GM23248 (cell line): ENCODE results near the gene TSSK2. TPM values are rescaled to one million over a fixed set of nuclear protein-coding genes. Genes with fewer than 3 reads are reported as not detected.

ENCODE experiments used
- DNase-seq: peaks from one replicate; pipeline ENCODE4 v3.0.0-alpha.2; 2015
- H2AFZ ChIP-seq: fragments of 200-600 bp; sonication (generic); 2 replicates; pipeline ENCODE4 v1.6.1; 2016; ENCODE audit warnings: antibody characterized with exemption
- H3F3A ChIP-seq: fragments of 200-600 bp; sonication (generic); 2 replicates; pipeline ENCODE4 v1.6.1; 2016; ENCODE audit warnings: mild to moderate bottlenecking, antibody characterized with exemption, mixed run types; ENCODE audit not compliant: insufficient read depth
- H3K27ac ChIP-seq: fragments of 200-600 bp; sonication (generic); 2 replicates; pipeline ENCODE4 v1.5.1; 2016; ENCODE audit warnings: mild to moderate bottlenecking
- H3K27me3 ChIP-seq: fragments of 200-600 bp; sonication (generic); replicated peaks from 2 replicates; pipeline ENCODE4 v1.6.1; 2016; ENCODE audit warnings: mild to moderate bottlenecking; ENCODE audit not compliant: insufficient read depth
- H3K36me3 ChIP-seq: fragments of 200-600 bp; sonication (generic); 2 replicates; pipeline ENCODE4 v1.6.1; 2016; ENCODE audit warnings: low read depth, mild to moderate bottlenecking
- H3K4me1 ChIP-seq: fragments of 200-600 bp; sonication (generic); 2 replicates; pipeline ENCODE4 v1.6.1; 2016; ENCODE audit warnings: mild to moderate bottlenecking; ENCODE audit not compliant: insufficient read depth
- H3K4me2 ChIP-seq: fragments of 200-600 bp; sonication (generic); one replicate; pipeline ENCODE4 v1.6.1; 2016; ENCODE audit warnings: mild to moderate bottlenecking; ENCODE audit not compliant: unreplicated experiment
- H3K4me3 ChIP-seq: fragments of 200-600 bp; sonication (generic); 2 replicates; pipeline ENCODE4 v1.5.1; 2016; ENCODE audit warnings: mild to moderate bottlenecking
- H3K79me2 ChIP-seq: fragments of 200-600 bp; sonication (generic); 2 replicates; pipeline ENCODE4 v1.6.1; 2016; ENCODE audit warnings: mild to moderate bottlenecking; ENCODE audit not compliant: insufficient read depth
- H3K9ac ChIP-seq: fragments of 200-600 bp; sonication (generic); 2 replicates; pipeline ENCODE4 v1.6.1; 2016; ENCODE audit warnings: mild to moderate bottlenecking
- H3K9me2 ChIP-seq: fragments of 200-600 bp; sonication (generic); 2 replicates; pipeline ENCODE4 v1.6.1; 2016; ENCODE audit warnings: mixed run types, mild to moderate bottlenecking, moderate library complexity; ENCODE audit not compliant: insufficient read depth
- H3K9me3 ChIP-seq: fragments of 200-600 bp; sonication (generic); one replicate; pipeline ENCODE4 v1.6.1; 2017; ENCODE audit warnings: low read depth
- H4K20me1 ChIP-seq: fragments of 200-600 bp; sonication (generic); 2 replicates; pipeline ENCODE4 v1.6.0; 2016; ENCODE audit not compliant: insufficient read depth
- EZH2 ChIP-seq: fragments of 200-600 bp; sonication (generic); IDR thresholded peaks from 2 replicates; pipeline ENCODE4 v1.6.1; 2018; ENCODE audit warnings: antibody characterized with exemption, mild to moderate bottlenecking; ENCODE audit not compliant: insufficient read depth, poor library complexity, severe bottlenecking
- EZH2phosphoT487 ChIP-seq: fragments of 200-600 bp; sonication (generic); IDR thresholded peaks from 2 replicates; pipeline ENCODE4 v1.6.1; 2018; ENCODE audit warnings: antibody characterized with exemption, moderate library complexity, mild to moderate bottlenecking, low read depth; ENCODE audit not compliant: insufficient read depth
- WGBS, 2 experiments: methylation state at CpG; one replicate each; pipeline ENCODE4 v1.1.6; 2015 to 2017; ENCODE audit warnings: low lambda C conversion rate in 2 of 2, low coverage in 1 of 2; ENCODE audit errors: missing lambda C conversion rate in 2 of 2; 5-methylcytosine and 5-hydroxymethylcytosine counted together
- in situ Hi-C: fragments of 300-500 bp; cut with MboI; formaldehyde crosslinking; loops from 2 replicates; pipeline ENCODE4 v1.15.0; 2020
- polyA plus RNA-seq: library from polyadenylated mRNA; unstranded; fragments of >200 nt; fragmentation: Nextera tagmentation; extraction: Ambion mirVana; gene quantifications from 2 replicates; pipeline ENCODE4 v1.2.1, GENCODE V29; 2016
- total RNA-seq: library from RNA; depleted of rRNA; stranded (reverse); fragments of >200 nt; shearing (Covaris generic); gene quantifications from 2 replicates; pipeline ENCODE4 v1.2.3, GENCODE V29; 2014

TSSK2 gene
- total and polyA plus RNA-seq, 2 experiments from 2014 or later: not detected

- Histone ChIP-seq H3K27ac (no peak overlapping the region), H3K79me2 (no peaks in the 10 kb centered on the region), H3K9me2 (no peaks in the 10 kb centered on the region), H3K9ac (no peak overlapping the region), H3K4me1 (no peaks in the 10 kb centered on the region), H3F3A (no peaks in the 10 kb centered on the region), H3K4me3 (no peak overlapping the region), H3K4me2 (no peak overlapping the region), H3K9me3 (no peaks in the 10 kb centered on the region), H3K36me3 (no peaks in the 10 kb centered on the region; the same call in 1 of the 2 replicates), H2AFZ (no peak overlapping the region), H4K20me1 (no peaks in the 10 kb centered on the region), H3K27me3 (no peaks in the 10 kb centered on the region)
- in situ Hi-C loops: no loop called here
- WGBS, 2 experiments: 91 to 94% methylated on average over 13 of the region's 13 CpGs
- TF ChIP-seq EZH2 (no peak), EZH2phosphoT487 (no peak)
- no peak for DNase-seq
Measured at GRCh38 chr22:19133561-19133960, 2.5 kb downstream of the TSSK2 start.

GRCh38 chr22:19134176-19134831 lies 3.2 kb downstream of the TSSK2 start:
- Histone ChIP-seq H3K9me2 (no peaks in the 10 kb centered on the region), H2AFZ (no peak overlapping the region), H3K27me3 (no peaks in the 10 kb centered on the region), H3K79me2 (no peaks in the 10 kb centered on the region), H3F3A (no peaks in the 10 kb centered on the region), H3K4me1 (no peaks in the 10 kb centered on the region), H3K9me3 (no peaks in the 10 kb centered on the region), H3K9ac (no peak overlapping the region), H3K4me2 (no peak overlapping the region), H3K36me3 (no peaks in the 10 kb centered on the region; the same call in 1 of the 2 replicates), H3K4me3 (no peak overlapping the region), H4K20me1 (no peaks in the 10 kb centered on the region), H3K27ac (no peak overlapping the region)
- in situ Hi-C loops: no loop called here
- TF ChIP-seq EZH2phosphoT487: no peak
- no peak for TF ChIP-seq EZH2
- 92 to 95% methylated on average over 20 to 21 of the region's 21 CpGs for whole genome bisulfite sequencing, 2 experiments
- DNase-seq: no peak

GRCh38 chr22:19134874-19135273 lies 3.8 kb downstream of the TSSK2 start:
- H3K27ac ChIP-seq: no peak overlapping the region
- DNase-seq: no peak
- H3K4me2 ChIP-seq: no peak overlapping the region
- H2AFZ ChIP-seq: no peak overlapping the region
- H3K36me3 ChIP-seq: no peaks in the 10 kb centered on the region; the same call in 1 of the 2 replicates
- in situ Hi-C loops: no loop called here
- no peak overlapping the region for H3K9ac ChIP-seq
- no peaks in the 10 kb centered on the region for H3K79me2 ChIP-seq
- no peaks in the 10 kb centered on the region for H4K20me1 ChIP-seq
- no peaks in the 10 kb centered on the region for H3K4me1 ChIP-seq
- WGBS, 2 experiments: 89 to 91% methylated on average over 12 to 18 of the region's 18 CpGs
- H3K4me3 ChIP-seq: no peak overlapping the region
- H3K9me2 ChIP-seq: no peaks in the 10 kb centered on the region
- TF ChIP-seq EZH2phosphoT487 (no peak), EZH2 (no peak)
- H3F3A ChIP-seq: no peaks in the 10 kb centered on the region
- H3K27me3 ChIP-seq: no peaks in the 10 kb centered on the region
- no peaks in the 10 kb centered on the region for H3K9me3 ChIP-seq

- in situ Hi-C loops: no loop called here
- no peak for TF ChIP-seq EZH2phosphoT487
- no peak for TF ChIP-seq EZH2
Measured at GRCh38 chr22:19136915-19137314, 5.8 kb downstream of the TSSK2 start.

More at GRCh38 chr22:19136915-19137314, 5.8 kb downstream of the TSSK2 start:
- no peak overlapping the region for H2AFZ ChIP-seq
- no peak overlapping the region for H3K27ac ChIP-seq
- H4K20me1 ChIP-seq: no peaks in the 10 kb centered on the region
- H3K4me1 ChIP-seq: no peaks in the 10 kb centered on the region
- no peaks in the 10 kb centered on the region for H3K9me2 ChIP-seq
- no peak overlapping the region for H3K4me2 ChIP-seq
- no peaks in the 10 kb centered on the region for H3F3A ChIP-seq
- no peak overlapping the region for H3K9ac ChIP-seq
- no peaks in the 10 kb centered on the region for H3K9me3 ChIP-seq
- no peaks in the 10 kb centered on the region for H3K27me3 ChIP-seq
- no peaks in the 10 kb centered on the region; the same call in 1 of the 2 replicates for H3K36me3 ChIP-seq
- no peak overlapping the region for H3K4me3 ChIP-seq
- peaks cover 2% of the 10 kb centered on the region for H3K79me2 ChIP-seq
- DNase-seq: no peak
- WGBS, 2 experiments: 95 to 97% methylated on average over 10 of the region's 10 CpGs
